Measurements from ENCODE around the gene KDM1A.

The KDM1A gene

DNA sequence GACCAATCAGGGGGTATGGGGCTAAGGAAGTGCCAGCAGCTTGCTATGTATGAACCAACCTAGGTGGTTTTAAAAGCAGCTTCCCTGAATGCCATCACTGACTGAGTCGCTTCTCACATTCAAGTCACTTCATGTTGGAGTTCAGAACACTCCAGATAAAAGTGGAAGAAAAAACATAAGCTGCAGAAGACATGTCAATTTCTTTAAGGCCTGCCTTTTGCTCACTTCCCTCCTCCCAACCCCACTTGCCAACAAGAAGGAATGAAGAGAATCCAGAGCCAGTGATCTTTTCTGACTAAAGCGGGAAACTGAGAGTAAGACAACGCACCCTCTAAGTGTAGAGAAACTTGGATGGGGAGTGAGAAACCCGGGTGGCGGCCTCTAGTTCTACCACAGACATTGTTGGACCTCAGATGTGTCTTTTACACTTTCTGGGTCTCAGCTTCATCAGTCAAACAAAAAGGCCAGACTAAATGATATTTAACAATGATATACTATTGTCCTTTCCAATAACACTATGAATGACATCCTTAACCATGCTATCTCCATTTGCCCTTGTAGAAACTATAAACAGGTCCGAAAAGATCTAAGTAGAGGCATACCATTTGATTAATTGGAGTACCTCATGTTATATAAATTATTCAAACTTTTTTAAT, 95.3 kb downstream of the KDM1A start:
- DNase-seq, result no peak

DNA sequence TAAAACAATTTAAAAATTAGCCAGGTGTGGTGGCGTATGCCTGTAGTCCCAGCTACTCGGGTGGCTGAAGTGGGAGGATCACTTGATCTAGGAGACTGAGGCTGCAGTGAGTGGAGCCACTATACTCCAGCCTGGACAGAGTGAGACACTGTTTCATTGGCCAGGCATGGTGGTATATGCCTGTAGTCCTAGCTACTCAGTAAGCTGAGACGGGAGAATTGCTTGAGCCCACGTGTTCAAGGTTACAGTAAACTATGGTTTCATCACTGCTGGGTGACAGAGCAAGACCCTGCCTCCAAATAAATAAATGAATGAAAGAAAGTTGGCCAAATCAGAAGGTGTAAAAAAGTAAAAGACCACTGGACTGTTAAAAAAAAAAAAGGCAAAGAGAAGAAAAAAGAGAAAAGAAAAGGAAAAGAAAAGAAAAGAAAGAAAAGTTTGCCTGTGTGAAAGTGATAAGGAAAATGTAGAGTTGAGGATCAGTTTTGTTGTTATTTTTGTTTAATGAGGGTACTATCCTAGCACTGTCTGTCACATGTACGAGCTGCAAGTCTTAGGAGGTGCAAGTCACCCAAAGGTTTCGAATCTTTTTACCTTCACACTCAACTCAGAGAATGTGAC, 97.1 kb downstream of the KDM1A start:
- no peak for DNase-seq

DNA sequence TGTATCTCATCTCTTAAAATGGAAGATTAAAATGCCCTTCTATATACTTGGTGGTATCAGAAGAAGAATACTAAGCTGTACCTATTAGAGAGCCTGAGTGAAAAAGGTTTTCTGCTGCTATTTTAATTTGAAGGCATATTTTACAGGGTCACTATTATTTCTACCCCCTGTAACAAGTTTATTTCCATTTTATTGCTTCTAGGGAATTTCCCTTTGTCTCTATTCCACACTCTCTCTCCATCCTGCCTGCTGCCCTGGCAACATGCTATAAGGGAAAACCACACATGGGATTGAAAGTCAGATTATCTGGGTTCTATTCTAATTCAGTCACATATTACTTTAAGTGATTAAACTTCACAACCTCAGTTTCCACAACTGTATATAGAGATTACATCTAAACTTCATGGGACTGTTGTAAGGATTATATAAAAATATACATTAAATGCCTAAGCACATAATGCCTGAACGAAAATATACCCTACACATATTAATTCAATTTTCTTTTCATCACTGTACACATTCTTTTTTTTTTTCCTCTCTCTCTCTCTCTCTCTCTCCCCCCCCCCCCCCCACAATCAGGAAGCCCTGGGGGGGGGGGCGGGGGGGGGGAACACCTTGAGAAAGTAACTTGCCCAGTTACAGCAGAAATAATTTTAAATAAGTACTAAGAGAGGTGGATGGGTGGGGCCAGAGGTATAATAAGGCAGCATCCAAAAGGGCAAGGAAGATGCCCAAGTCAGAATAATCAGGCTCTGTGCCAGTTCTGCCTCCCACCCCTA, 97.8 kb downstream of the KDM1A start:
- DNase-seq, result no peak

DNA sequence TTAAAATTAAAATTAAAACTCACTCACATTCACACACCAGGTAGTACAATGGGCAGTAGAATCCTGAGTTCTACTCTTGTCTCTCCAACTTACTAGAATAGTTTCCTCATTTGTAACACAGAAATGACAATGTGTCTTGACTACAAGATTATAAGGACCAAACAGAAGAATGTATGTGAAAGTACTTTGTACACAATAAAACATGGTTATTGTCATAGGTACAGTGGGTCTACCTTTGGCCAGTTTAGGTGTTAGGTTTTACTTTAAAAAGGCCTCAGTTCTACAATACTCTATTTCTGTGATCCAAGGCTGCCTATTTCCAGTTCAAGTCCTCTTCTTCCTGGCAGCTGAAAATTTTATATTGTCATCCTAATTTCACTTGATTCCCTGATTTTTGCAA, 99.1 kb downstream of the KDM1A start:
- no peak for DNase-seq

DNA sequence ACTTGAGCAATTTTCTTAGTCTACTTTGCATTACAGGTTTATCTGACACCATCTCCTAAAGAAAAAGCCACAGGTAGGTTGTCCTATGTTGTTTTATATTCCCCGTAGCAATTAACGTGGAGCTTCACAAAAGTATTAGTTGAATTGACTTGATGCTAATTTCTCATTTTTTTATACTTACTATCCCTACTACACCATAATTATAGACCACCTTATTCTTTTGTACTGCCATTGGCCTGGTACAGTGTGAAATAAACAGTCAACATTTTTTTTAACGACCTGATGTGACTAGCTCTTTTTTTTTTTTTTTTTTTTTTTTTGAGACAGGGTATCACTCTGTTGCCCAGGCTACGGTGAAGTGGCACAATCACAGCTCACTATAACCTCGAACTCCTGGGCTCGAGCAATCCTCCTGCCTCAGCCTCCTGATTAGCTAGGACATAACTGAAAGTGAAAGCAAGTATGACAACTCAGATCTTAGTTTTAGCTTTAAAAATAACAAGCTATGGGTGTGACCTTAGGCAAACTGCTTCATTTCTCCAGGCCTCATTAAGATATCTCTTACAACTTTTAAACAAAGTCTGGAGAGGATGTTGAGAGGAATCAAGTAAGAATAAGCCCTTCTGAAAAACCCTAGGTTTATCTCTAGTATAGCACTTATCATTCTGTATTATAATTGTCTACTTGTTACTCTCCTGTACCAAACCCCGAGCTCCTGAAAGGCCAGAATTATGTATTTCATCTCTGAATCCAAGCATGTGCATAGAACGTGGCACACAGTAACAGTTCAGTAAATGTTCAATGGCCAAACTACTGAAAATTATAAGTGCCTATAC, 99.9 kb downstream of the KDM1A start:
- no peak for DNase-seq

GRCh38 chr1:23120383-23120782, 101.1 kb downstream of the KDM1A start:
- DNase-seq, result no peak

DNA sequence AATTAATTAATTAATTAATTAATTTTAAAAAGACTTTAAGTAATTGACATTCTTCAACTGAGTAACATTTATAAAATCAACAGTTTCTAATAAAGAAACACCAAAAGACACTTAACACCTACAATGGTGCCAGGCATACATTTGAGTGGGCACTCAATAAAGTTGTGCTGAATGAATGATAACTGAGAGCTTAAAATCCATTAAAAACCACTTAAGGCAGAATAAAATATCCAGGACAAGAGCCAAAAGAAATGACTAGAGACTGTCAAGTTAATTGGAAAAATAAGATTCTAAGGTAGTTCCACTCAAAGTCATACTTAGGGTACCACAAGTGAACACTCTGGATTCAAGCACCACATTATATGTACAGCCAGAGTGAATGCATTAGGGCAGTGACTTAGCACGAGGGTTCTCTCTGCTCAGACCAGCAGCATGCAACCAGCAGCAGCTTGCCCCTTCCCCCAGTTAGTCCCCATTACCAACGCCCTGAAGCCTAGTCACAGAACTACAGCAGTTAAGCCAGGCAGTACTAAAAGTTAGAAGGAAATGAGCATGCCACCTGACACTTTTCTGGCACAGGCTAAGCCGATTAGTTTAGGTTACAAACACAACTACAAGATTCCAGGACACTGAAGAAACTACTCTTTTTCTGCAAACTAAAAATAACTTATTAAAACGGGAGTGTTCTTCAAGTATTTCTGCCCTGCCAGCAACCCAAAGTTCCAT, 102.9 kb downstream of the KDM1A start:
- DNase-seq, result no peak

DNA sequence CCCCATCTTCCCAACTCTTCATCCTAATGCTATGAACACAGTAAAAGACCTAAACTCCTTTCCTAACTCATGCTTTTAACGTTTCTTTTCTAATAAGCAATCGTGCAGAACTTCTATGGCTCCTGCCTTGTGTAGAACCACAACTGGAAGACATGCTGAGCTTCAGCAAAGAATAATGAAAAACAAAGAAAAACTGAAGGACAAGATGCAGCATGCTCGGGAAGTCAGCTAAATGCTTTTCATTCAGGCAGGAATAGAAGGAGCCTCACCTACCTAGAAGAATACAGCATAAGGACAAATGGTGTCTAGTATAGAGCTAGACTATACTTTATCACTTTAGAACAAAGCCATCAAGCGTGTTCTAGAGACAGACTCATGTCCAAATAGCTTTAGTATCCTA, 103.5 kb downstream of the KDM1A start:
- no peak for DNase-seq

DNA sequence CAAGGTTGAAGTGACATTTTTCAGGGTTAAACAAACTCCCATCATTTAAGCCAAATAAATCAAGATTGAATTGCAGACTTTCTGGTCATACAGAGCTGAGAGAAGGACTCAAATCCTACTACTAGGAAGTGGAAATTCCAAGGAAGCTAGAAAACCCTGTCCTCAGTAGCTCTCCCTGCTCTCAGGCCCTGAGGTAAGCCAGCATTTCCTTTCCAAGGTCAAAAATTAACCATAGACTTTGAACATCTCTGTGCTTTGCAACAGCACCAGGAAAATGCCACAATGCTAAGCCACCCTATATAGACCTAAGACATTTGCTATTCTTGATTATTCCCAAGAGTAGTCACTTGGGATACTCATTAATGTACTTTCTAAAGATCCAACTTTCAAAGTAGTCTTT, 104.3 kb downstream of the KDM1A start:
- no peak for DNase-seq

GRCh38 chr1:23124259-23125026, 105.2 kb downstream of the KDM1A start:
- DNase-seq, result no peak

DNA sequence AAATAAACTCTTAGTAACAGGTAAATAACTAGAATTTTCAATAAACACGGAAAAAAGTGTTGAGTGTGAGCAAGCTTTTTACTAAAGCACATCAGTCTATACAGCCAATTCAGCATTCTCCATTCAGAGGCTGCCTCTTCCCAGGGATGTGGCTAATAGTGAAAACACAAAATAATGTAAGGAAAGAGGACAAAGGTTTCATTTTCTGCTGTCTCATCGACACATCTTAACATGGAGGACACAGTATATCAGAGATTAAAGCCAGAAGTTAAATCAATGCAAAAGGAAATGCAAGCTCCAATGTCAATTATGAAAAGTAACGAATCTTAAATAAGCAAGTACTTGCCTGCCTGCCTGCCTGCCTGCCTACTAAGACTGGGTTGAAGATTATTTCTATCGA, 106.2 kb downstream of the KDM1A start:
- DNase-seq, result no peak

GRCh38 chr1:23126200-23126599, 106.9 kb downstream of the KDM1A start:
- DNase-seq, result no peak

DNA sequence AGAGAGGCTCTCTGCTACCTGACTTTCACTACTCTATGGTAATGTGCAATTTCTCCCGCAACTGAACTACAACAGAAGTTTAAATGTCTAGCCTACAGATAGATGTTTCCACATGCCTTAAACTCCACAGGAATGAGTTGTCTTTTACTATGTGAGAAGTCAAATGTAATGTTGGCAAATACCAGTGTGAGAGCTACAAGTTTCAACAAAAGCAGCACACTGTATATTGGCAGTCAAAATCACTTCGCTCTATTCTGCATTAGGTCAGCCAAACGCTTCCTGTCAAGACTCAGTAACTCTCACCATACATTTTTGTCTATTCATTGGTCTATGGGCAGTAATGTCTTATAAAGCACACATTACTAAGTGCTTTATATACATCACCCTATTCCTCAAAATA, 107.5 kb downstream of the KDM1A start:
- peak; percentile 57 for DNase-seq

DNA sequence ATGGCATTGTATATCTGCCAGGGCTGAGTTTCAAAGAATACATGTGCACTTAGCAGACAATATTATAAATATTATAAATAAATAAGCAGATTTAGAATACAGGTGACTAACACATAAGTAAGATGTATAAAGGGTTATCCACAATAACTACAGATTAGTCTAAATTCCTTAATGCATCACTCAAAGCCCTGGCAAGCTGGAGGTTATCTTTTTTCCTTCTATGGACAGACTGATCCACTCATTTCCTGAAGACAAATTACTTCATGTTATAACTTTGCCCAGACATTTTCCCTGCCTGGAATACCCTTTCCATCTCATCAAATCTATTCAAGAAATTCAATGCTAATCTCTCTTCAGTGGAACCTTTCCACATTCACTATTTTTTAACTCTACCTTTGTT, 110.6 kb downstream of the KDM1A start:
- DNase-seq, result peak; percentile 83

- DNase-seq, result no peak
These were observed 112.8 kb downstream of the KDM1A start for GRCh38 chr1:23132033-23132432.
